ENCODE data around the gene SCMH1. TPM values are rescaled to one million over a fixed set of nuclear protein-coding genes. Genes with fewer than 3 reads are reported as not detected.
"Not testable (repeated sequence)": the region's sequence is repeated elsewhere in the genome, so short reads cannot be mapped to it uniquely, and the experiment has no call there.

Gene SCMH1
- total RNA-seq, 2 experiments from 2014 or later, result 47.0 to 47.7 TPM

GRCh38 chr1:41122851-41123518, 119.1 kb downstream of the SCMH1 start:
- CTCF ChIA-PET (ENCODE audit: unreplicated experiment), result no interaction called here

GRCh38 chr1:41122148-41122547, 120.0 kb downstream of the SCMH1 start:
- H3K9me2 ChIP-seq (ENCODE audit: insufficient read depth, low read length), result no peaks in the 10 kb centered on the region
- H3K4me3 ChIP-seq (ENCODE audit: low read depth, low read length, poor library complexity, severe bottlenecking), result no peak overlapping the region
- ChIA-PET CTCF (ENCODE audit: unreplicated experiment) (no interaction called here), POLR2A (no interaction called here)
- H3K79me2 ChIP-seq (ENCODE audit: insufficient read depth, low read depth, low read length), result no peaks in the 10 kb centered on the region
- H2AFZ ChIP-seq (ENCODE audit: low read length), result no peak overlapping the region
- no peaks in the 10 kb centered on the region for H3K36me3 ChIP-seq (ENCODE audit: insufficient read depth, low read length)
- no peak for DNase-seq (ENCODE audit: low spot score)
- BruUV-seq (replicated peaks), result no TSS peak
- H3K27ac ChIP-seq (ENCODE audit: low read depth, low read length, poor library complexity, severe bottlenecking), result no peak overlapping the region
- H3K4me1 ChIP-seq (ENCODE audit: insufficient read depth, low read length, poor library complexity, severe bottlenecking), result peaks cover 5% of the 10 kb centered on the region
- no peak overlapping the region for H3K4me2 ChIP-seq (ENCODE audit: low read length)
- H3K9me3 ChIP-seq (ENCODE audit: low read length), result no peaks in the 10 kb centered on the region
- no peaks in the 10 kb centered on the region for H4K20me1 ChIP-seq (ENCODE audit: insufficient read depth, low read length)
- intact Hi-C loops (cut with micrococcal nuclease; ENCODE audit: unreplicated experiment), result no loop called here
- TF ChIP-seq EZH2phosphoT487 (IDR thresholded peaks at IDR 0.05; ENCODE audit: borderline replicate concordance, low read depth, low read length) (no peak), CTCF (conservative IDR thresholded peaks at IDR 0.05; ENCODE audit: low read length) (no peak)

More at GRCh38 chr1:41122851-41123518, 119.1 kb downstream of the SCMH1 start:
- peaks cover 5% of the 10 kb centered on the region for H3K4me1 ChIP-seq (ENCODE audit: insufficient read depth, low read length, poor library complexity, severe bottlenecking)
- no TSS peak for BruUV-seq (replicated peaks)
- POLR2A ChIA-PET, result interaction anchor here (1.3 kb wide), 1 partner anchor 10 kb away, joined by 3 read pairs; no protein-coding TSS in a partner anchor
- TF ChIP-seq CTCF (conservative IDR thresholded peaks at IDR 0.05; ENCODE audit: low read length) (peak; percentile 70), EZH2phosphoT487 (IDR thresholded peaks at IDR 0.05; ENCODE audit: borderline replicate concordance, low read depth, low read length) (no peak)
- H3K27ac ChIP-seq (ENCODE audit: low read depth, low read length, poor library complexity, severe bottlenecking), result no peak overlapping the region
- intact Hi-C loops (cut with micrococcal nuclease; ENCODE audit: unreplicated experiment), result no loop called here
- H4K20me1 ChIP-seq (ENCODE audit: insufficient read depth, low read length), result no peaks in the 10 kb centered on the region
- DNase-seq (ENCODE audit: low spot score), result peak; percentile 17
- no peaks in the 10 kb centered on the region for H3K79me2 ChIP-seq (ENCODE audit: insufficient read depth, low read depth, low read length)
- H3K36me3 ChIP-seq (ENCODE audit: insufficient read depth, low read length), result no peaks in the 10 kb centered on the region
- no peaks in the 10 kb centered on the region for H3K9me2 ChIP-seq (ENCODE audit: insufficient read depth, low read length)
- H2AFZ ChIP-seq (ENCODE audit: low read length), result no peak overlapping the region
- no peaks in the 10 kb centered on the region for H3K9me3 ChIP-seq (ENCODE audit: low read length)
- H3K4me3 ChIP-seq (ENCODE audit: low read depth, low read length, poor library complexity, severe bottlenecking), result no peak overlapping the region
- H3K4me2 ChIP-seq (ENCODE audit: low read length), result no peak overlapping the region

- no peak for DNase-seq (ENCODE audit: low spot score)
- ChIA-PET POLR2A (no interaction called here), CTCF (ENCODE audit: unreplicated experiment) (no interaction called here)
- Histone ChIP-seq H4K20me1 (ENCODE audit: insufficient read depth, low read length) (no peaks in the 10 kb centered on the region), H3K4me3 (ENCODE audit: low read depth, low read length, poor library complexity, severe bottlenecking) (no peak overlapping the region), H3K4me1 (ENCODE audit: insufficient read depth, low read length, poor library complexity, severe bottlenecking) (peaks cover 5% of the 10 kb centered on the region), H3K9me3 (ENCODE audit: low read length) (no peaks in the 10 kb centered on the region), H3K4me2 (ENCODE audit: low read length) (no peak overlapping the region), H3K9me2 (ENCODE audit: insufficient read depth, low read length) (no peaks in the 10 kb centered on the region), H2AFZ (ENCODE audit: low read length) (no peak overlapping the region), H3K79me2 (ENCODE audit: insufficient read depth, low read depth, low read length) (no peaks in the 10 kb centered on the region), H3K36me3 (ENCODE audit: insufficient read depth, low read length) (peaks cover 20% of the 10 kb centered on the region; the same call in 1 of the 2 replicates), H3K27ac (ENCODE audit: low read depth, low read length, poor library complexity, severe bottlenecking) (no peak overlapping the region)
- no peak for TF ChIP-seq EZH2phosphoT487 (IDR thresholded peaks at IDR 0.05; ENCODE audit: borderline replicate concordance, low read depth, low read length)
- TF ChIP-seq CTCF (conservative IDR thresholded peaks at IDR 0.05; ENCODE audit: low read length), result no peak
- no TSS peak for BruUV-seq (replicated peaks)
- intact Hi-C loops (cut with micrococcal nuclease; ENCODE audit: unreplicated experiment), result no loop called here
These were observed 123.5 kb downstream of the SCMH1 start for GRCh38 chr1:41118645-41119044.

- CTCF ChIA-PET (ENCODE audit: unreplicated experiment); POLR2A ChIA-PET; DNase-seq (ENCODE audit: low spot score); H3K9me3 ChIP-seq (ENCODE audit: low read length); H4K20me1 ChIP-seq (ENCODE audit: insufficient read depth, low read length); H3K4me3 ChIP-seq (ENCODE audit: low read depth, low read length, poor library complexity, severe bottlenecking); H3K4me1 ChIP-seq (ENCODE audit: insufficient read depth, low read length, poor library complexity, severe bottlenecking); H3K4me2 ChIP-seq (ENCODE audit: low read length); H2AFZ ChIP-seq (ENCODE audit: low read length); H3K9me2 ChIP-seq (ENCODE audit: insufficient read depth, low read length); H3K79me2 ChIP-seq (ENCODE audit: insufficient read depth, low read depth, low read length); H3K27ac ChIP-seq (ENCODE audit: low read depth, low read length, poor library complexity, severe bottlenecking); BruUV-seq (replicated peaks); intact Hi-C loops (cut with micrococcal nuclease; ENCODE audit: unreplicated experiment): not testable (repeated sequence)
- peaks cover 28% of the 10 kb centered on the region for H3K36me3 ChIP-seq (ENCODE audit: insufficient read depth, low read length)
These were observed 124.9 kb downstream of the SCMH1 start for GRCh38 chr1:41117241-41117640.

All from OCI-LY7 (cell line).